Measurements from ENCODE around the gene FXYD5.
A peak's percentile ranks its signal among the peaks of the same experiment; 100 is the strongest.

Gene FXYD5

DNA sequence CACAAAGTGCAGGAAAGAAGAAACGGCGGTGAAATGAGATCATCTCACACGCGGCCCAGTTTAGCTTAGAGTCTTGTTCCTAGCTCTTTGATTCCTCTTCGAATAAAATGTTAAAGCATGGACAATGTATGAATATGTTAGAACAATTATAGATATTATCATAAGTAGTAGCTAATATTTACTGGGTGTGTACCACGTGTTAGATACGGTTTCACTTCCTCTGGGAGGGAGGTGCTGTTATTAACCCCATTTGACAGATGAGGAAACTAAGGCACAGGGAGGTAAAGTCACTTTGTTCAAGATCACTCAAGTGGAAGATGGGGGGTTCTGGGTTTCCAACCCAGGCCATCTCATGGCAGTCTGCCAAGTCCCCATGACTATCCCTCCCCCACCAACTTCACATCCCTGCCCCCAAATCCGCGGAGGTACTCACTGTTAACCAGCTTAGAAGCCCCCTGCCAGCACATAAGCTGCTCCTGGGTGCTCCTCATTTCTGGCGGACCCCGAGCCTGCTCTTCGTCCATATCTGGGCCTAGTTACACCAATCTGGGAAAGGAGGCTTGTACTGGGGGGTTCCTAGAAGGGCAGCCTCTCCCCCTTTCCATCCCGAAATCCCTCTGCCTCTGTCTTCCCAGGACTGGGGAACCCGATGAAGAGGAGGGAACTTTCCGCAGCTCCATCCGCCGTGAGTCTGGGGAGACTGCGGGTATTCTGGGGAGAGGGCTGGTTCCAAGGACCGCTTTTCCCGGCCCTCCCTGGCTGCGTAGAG is 12.5 kb upstream of the FXYD5 start:
- H3K4me3 ChIP-seq (replicated peaks; ENCODE audit: insufficient read depth, low read length), result no peak overlapping the region
- H3K27ac ChIP-seq (replicated peaks), result no peak overlapping the region
- no peak for DNase-seq (ENCODE audit: low read depth in 1 of 2, low spot score in 1 of 2)
- peaks cover 12% of the 10 kb centered on the region for H3K27me3 ChIP-seq (ENCODE audit: insufficient read depth, poor library complexity, severe bottlenecking)
- TF ChIP-seq GABPA (IDR thresholded peaks at IDR 0.05; ENCODE audit: low read depth) (no peak), POLR2AphosphoS5 (IDR thresholded peaks at IDR 0.05; ENCODE audit: low read depth) (no peak), SPI1 (IDR thresholded peaks at IDR 0.05; ENCODE audit: borderline replicate concordance, low read depth) (no peak)
- TF ChIP-seq, protein P1, sequence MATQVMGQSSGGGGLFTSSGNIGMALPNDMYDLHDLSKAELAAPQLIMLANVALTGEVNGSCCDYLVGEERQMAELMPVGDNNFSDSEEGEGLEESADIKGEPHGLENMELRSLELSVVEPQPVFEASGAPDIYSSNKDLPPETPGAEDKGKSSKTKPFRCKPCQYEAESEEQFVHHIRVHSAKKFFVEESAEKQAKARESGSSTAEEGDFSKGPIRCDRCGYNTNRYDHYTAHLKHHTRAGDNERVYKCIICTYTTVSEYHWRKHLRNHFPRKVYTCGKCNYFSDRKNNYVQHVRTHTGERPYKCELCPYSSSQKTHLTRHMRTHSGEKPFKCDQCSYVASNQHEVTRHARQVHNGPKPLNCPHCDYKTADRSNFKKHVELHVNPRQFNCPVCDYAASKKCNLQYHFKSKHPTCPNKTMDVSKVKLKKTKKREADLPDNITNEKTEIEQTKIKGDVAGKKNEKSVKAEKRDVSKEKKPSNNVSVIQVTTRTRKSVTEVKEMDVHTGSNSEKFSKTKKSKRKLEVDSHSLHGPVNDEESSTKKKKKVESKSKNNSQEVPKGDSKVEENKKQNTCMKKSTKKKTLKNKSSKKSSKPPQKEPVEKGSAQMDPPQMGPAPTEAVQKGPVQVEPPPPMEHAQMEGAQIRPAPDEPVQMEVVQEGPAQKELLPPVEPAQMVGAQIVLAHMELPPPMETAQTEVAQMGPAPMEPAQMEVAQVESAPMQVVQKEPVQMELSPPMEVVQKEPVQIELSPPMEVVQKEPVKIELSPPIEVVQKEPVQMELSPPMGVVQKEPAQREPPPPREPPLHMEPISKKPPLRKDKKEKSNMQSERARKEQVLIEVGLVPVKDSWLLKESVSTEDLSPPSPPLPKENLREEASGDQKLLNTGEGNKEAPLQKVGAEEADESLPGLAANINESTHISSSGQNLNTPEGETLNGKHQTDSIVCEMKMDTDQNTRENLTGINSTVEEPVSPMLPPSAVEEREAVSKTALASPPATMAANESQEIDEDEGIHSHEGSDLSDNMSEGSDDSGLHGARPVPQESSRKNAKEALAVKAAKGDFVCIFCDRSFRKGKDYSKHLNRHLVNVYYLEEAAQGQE (IDR thresholded peaks at IDR 0.05; ENCODE audit: insufficient replicate concordance, low read depth), result no peak
- TF ChIP-seq, protein P2, sequence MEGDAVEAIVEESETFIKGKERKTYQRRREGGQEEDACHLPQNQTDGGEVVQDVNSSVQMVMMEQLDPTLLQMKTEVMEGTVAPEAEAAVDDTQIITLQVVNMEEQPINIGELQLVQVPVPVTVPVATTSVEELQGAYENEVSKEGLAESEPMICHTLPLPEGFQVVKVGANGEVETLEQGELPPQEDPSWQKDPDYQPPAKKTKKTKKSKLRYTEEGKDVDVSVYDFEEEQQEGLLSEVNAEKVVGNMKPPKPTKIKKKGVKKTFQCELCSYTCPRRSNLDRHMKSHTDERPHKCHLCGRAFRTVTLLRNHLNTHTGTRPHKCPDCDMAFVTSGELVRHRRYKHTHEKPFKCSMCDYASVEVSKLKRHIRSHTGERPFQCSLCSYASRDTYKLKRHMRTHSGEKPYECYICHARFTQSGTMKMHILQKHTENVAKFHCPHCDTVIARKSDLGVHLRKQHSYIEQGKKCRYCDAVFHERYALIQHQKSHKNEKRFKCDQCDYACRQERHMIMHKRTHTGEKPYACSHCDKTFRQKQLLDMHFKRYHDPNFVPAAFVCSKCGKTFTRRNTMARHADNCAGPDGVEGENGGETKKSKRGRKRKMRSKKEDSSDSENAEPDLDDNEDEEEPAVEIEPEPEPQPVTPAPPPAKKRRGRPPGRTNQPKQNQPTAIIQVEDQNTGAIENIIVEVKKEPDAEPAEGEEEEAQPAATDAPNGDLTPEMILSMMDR (IDR thresholded peaks at IDR 0.05; ENCODE audit: insufficient read depth, low read length), result no peak

- Histone ChIP-seq H3K4me3 (replicated peaks; ENCODE audit: insufficient read depth, low read length) (no peak overlapping the region), H3K27ac (replicated peaks) (no peak overlapping the region), H3K27me3 (ENCODE audit: insufficient read depth, poor library complexity, severe bottlenecking) (peaks cover 12% of the 10 kb centered on the region)
- DNase-seq (ENCODE audit: low read depth in 1 of 2, low spot score in 1 of 2), result peak in 1 of 2 experiments; percentile 49
- TF ChIP-seq GABPA (IDR thresholded peaks at IDR 0.05; ENCODE audit: low read depth), result no peak
- TF ChIP-seq, protein P2 (IDR thresholded peaks at IDR 0.05; ENCODE audit: insufficient read depth, low read length), result peak; percentile 12
These were observed 11.8 kb upstream of the FXYD5 start for GRCh38 chr19:35142606-35143230.

DNA sequence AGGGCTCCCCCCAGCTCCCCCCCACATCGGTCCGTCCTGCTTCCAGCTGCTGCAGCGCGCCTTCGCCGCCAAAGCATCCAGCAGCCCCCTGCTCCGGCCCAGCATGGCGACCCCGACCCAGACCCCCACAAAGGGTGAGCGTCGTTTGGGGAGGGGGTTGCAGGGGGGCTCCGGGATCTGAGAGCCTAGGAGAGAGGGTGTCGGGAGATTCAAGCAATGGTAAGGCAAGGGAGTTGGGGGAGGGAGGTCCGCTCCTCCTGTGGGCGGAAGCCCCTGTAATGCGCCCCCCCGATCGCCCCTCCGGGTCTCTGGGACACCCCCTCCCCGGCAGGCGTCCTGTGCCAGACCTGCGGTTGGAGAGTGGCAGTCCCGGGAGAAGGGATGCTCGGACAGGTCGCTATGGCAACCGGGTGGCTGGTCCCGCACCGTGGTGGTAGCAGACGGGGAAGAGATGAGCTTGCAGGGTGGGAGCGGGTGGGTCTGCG is 11.3 kb upstream of the FXYD5 start, which contains the start of gene FXYD7:
FXYD7 (plus strand) TSS at position 25 of the 485 bp plus-strand sequence; CDS start at position 104, 79 bp downstream.
- DNase-seq (ENCODE audit: low read depth in 1 of 2, low spot score in 1 of 2), result no peak
- Histone ChIP-seq H3K4me3 (replicated peaks; ENCODE audit: insufficient read depth, low read length) (no peak within 1 kb of the TSS), H3K27ac (replicated peaks) (no peak within 1 kb of the TSS), H3K27me3 (ENCODE audit: insufficient read depth, poor library complexity, severe bottlenecking) (peaks cover 12% of the 10 kb centered on the region)
- TF ChIP-seq, protein P1 (IDR thresholded peaks at IDR 0.05; ENCODE audit: insufficient replicate concordance, low read depth), result no peak
- no peak for TF ChIP-seq GABPA (IDR thresholded peaks at IDR 0.05; ENCODE audit: low read depth)
- TF ChIP-seq POLR2AphosphoS5 (IDR thresholded peaks at IDR 0.05; ENCODE audit: low read depth), result no peak
- TF ChIP-seq, protein P2 (IDR thresholded peaks at IDR 0.05; ENCODE audit: insufficient read depth, low read length), result no peak
- TF ChIP-seq SPI1 (IDR thresholded peaks at IDR 0.05; ENCODE audit: borderline replicate concordance, low read depth), result no peak
